Colonic mucosa (tissue), 4 donors: ENCODE results near the gene JAZF1. TPM values are rescaled to one million over a fixed set of nuclear protein-coding genes. Genes with fewer than 3 reads are reported as not detected.
A peak's percentile ranks its signal among the peaks of the same experiment; 100 is the strongest.

Experiments
- DNase-seq: peaks from one replicate; pipeline ENCODE4 v3.0.0-alpha.2; 2020
- H3K27ac ChIP-seq: fragments of 200-600 bp; one replicate; pipeline ENCODE4 v1.8.0; 2021
- H3K27me3 ChIP-seq: fragments of 200-600 bp; one replicate; pipeline ENCODE4 v1.8.0; 2021
- H3K36me3 ChIP-seq: fragments of 200-600 bp; one replicate; pipeline ENCODE4 v1.8.0; 2021
- H3K4me1 ChIP-seq: fragments of 200-600 bp; one replicate; pipeline ENCODE4 v1.8.0; 2021; ENCODE audit warnings: mild to moderate bottlenecking
- H3K4me3 ChIP-seq: fragments of 200-600 bp; one replicate; pipeline ENCODE4 v1.8.0; 2021
- H3K9ac ChIP-seq, 2 donors: one replicate each; pipeline ENCODE4 v1.7.0; 2013; ENCODE audit warnings: control low read depth in 2 of 2, low read depth in 2 of 2, low read length in 2 of 2
- H3K9me3 ChIP-seq: fragments of 200-600 bp; one replicate; pipeline ENCODE4 v1.8.0; 2021
- CTCF ChIP-seq: fragments of 200-600 bp; IDR thresholded peaks from one replicate; pipeline ENCODE4 v1.8.0; 2022; ENCODE audit warnings: antibody characterized with exemption, mild to moderate bottlenecking
- intact Hi-C: fragments of 100-400 bp; cut with DNase I; formaldehyde crosslinking; loops from one replicate; pipeline ENCODE4 v1.14.1; 2022
- total RNA-seq, 2 donors: library from RNA; stranded (reverse); fragmentation: NEBNext Ultra II Directional in 1 of 2; extraction: Animal tissue kit (Norgen Biotek cat#: 25700) in 1 of 2; gene quantifications; one replicate each; pipeline ENCODE4 v1.2.1, GENCODE V29; 2021
- donor health status: healthy.
- donor health status: DM: no; HTN: no; CAD: no.
- donor health status: DM: no; HTN: no; CAD: no.

JAZF1 gene
- total RNA-seq, 2 donors from 2014 or later = 1.8 to 10.1 TPM

DNA sequence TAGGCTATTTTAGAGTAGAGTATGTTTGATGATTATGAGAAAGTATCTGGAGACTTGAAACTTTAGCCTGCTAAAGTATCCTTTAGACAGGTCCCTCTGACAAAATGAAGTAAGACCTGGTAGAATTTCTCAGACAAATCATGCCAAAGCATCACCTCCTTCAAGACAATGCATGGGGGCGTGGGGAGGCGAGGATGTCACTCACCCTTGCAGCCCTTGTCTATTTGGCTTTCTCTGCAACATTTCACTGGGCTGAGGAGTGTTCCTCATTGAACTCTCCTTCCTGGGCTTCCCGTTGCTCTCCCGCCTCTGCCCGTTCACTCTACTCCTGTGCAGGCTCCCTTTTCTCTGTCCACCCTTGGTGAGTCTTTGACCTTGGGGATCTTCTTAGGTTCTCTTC, 98.5 kb downstream of the JAZF1 start:
- Histone ChIP-seq H3K27ac (no peak overlapping the region), H3K9ac (no peak overlapping the region), H3K36me3 (no peaks in the 10 kb centered on the region), H3K4me1 (no peaks in the 10 kb centered on the region), H3K27me3 (no peaks in the 10 kb centered on the region), H3K4me3 (no peak overlapping the region), H3K9me3 (no peaks in the 10 kb centered on the region)
- no peak for DNase-seq
- intact Hi-C loops = no loop called here
- no peak for TF ChIP-seq CTCF

GRCh38 chr7:28081016-28081415, 99.6 kb downstream of the JAZF1 start:
- no peak overlapping the region for H3K9ac ChIP-seq
- H3K27me3 ChIP-seq = no peaks in the 10 kb centered on the region
- intact Hi-C loops = no loop called here
- no peaks in the 10 kb centered on the region for H3K9me3 ChIP-seq
- H3K4me1 ChIP-seq = no peaks in the 10 kb centered on the region
- H3K36me3 ChIP-seq = no peaks in the 10 kb centered on the region
- no peak overlapping the region for H3K4me3 ChIP-seq
- TF ChIP-seq CTCF = no peak
- no peak overlapping the region for H3K27ac ChIP-seq
- peak; percentile 34 for DNase-seq

DNA sequence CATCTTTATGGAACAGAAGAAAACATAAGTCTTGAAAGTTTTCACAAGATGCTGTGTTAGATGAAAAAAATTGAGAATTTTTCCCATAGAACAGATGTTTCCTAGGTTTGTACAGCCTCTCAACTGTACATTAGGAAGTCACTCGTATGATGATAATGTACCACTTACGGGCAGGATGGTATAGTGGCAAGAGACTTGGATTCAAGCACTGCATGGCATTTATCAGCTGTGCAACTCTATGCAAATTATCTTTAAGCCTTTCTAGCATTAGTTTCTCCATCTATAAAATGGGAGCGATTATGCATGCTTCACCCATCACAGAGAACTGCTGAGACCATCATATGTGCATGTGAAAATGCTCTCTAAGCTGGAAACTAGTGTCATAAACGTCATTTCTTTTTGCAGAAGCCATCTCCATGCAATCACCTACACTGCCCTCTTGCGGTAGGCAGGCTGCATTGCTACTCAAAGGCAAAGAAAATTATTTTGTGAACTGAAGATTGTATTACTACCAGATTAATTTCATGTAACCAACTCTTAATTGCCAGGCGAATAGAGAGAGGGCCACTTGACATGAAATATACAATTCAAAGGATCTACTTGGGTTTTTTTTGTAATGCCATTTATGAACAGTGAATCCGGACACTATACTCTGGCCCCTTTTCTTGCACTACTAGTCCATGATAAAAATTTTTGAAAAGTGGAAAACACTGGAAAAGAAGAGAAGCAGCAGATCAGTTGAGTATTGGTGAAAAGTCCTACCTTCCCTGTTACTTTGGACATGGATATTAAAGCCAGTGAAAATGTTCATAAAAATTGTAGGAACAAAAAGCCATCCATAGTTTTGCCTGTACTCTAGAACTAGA, 102.3 kb downstream of the JAZF1 start:
- Histone ChIP-seq H3K9ac (no peak overlapping the region), H3K27me3 (no peaks in the 10 kb centered on the region), H3K36me3 (no peaks in the 10 kb centered on the region), H3K4me1 (no peaks in the 10 kb centered on the region), H3K4me3 (no peak overlapping the region), H3K9me3 (no peaks in the 10 kb centered on the region), H3K27ac (no peak overlapping the region)
- peak; percentile 39 for DNase-seq
- TF ChIP-seq CTCF = peak; percentile 89
- intact Hi-C loops = no loop called here

- intact Hi-C loops = no loop called here
- no peak overlapping the region for H3K4me3 ChIP-seq
- H3K9me3 ChIP-seq = no peaks in the 10 kb centered on the region
- no peak overlapping the region for H3K9ac ChIP-seq
- TF ChIP-seq CTCF = no peak
- no peak for DNase-seq
- H3K4me1 ChIP-seq = no peaks in the 10 kb centered on the region
- H3K27ac ChIP-seq = no peak overlapping the region
- no peaks in the 10 kb centered on the region for H3K36me3 ChIP-seq
- no peaks in the 10 kb centered on the region for H3K27me3 ChIP-seq
Measured at GRCh38 chr7:28077616-28078015, 103.0 kb downstream of the JAZF1 start.

GRCh38 chr7:28076423-28077200, 104.0 kb downstream of the JAZF1 start:
- Histone ChIP-seq H3K9me3 (no peaks in the 10 kb centered on the region), H3K9ac (no peak overlapping the region), H3K4me1 (no peaks in the 10 kb centered on the region), H3K4me3 (no peak overlapping the region), H3K27ac (no peak overlapping the region), H3K36me3 (no peaks in the 10 kb centered on the region), H3K27me3 (no peaks in the 10 kb centered on the region)
- intact Hi-C loops = no loop called here
- no peak for TF ChIP-seq CTCF
- DNase-seq = no peak
